LNCaP clone FGC (cell line): ENCODE data around the gene FYN.

Experiments
- DNase-seq: peaks from one replicate; pipeline ENCODE4 v3.0.0-alpha.2; 2011; ENCODE audit warnings: low read depth
- H3K4me3 ChIP-seq: 2 replicates; pipeline ENCODE4 v1.5.1; 2011; ENCODE audit warnings: mild to moderate bottlenecking, low read depth, low read length, control low read depth
- TF ChIP-seq, protein P1 (sequence below): IDR thresholded peaks from 2 replicates; pipeline ENCODE4 v1.5.1; 2012; ENCODE audit warnings: mild to moderate bottlenecking; ENCODE audit not compliant: control insufficient read depth, insufficient read depth; ENCODE audit errors: extremely low read depth

Gene FYN

DNA sequence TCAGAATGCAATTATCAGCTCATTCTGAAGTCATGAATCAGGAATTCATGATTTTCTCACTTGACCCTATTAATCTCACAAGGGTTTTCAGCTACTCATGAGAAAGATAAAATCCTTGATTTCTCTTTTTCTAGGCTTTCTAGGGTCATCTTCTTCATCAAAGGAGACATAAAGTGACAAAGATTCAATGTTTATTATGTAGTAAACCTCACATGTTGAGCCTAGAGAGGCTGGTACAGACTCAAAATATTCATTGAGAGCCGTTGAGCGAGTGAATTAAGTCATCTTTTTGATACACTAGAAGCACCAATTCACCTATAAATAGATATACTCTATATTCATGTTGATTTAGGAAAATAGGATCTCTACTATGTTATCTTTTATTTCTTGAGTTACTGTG lies 162.8 kb downstream of the FYN start:
- no peak for DNase-seq
- TF ChIP-seq, protein P1, sequence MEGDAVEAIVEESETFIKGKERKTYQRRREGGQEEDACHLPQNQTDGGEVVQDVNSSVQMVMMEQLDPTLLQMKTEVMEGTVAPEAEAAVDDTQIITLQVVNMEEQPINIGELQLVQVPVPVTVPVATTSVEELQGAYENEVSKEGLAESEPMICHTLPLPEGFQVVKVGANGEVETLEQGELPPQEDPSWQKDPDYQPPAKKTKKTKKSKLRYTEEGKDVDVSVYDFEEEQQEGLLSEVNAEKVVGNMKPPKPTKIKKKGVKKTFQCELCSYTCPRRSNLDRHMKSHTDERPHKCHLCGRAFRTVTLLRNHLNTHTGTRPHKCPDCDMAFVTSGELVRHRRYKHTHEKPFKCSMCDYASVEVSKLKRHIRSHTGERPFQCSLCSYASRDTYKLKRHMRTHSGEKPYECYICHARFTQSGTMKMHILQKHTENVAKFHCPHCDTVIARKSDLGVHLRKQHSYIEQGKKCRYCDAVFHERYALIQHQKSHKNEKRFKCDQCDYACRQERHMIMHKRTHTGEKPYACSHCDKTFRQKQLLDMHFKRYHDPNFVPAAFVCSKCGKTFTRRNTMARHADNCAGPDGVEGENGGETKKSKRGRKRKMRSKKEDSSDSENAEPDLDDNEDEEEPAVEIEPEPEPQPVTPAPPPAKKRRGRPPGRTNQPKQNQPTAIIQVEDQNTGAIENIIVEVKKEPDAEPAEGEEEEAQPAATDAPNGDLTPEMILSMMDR = no peak
- no peak overlapping the region for H3K4me3 ChIP-seq

GRCh38 chr6:111709615-111710398 lies 163.4 kb downstream of the FYN start:
- DNase-seq = peak; percentile 45
- TF ChIP-seq, protein P1 = peak; percentile 66

DNA sequence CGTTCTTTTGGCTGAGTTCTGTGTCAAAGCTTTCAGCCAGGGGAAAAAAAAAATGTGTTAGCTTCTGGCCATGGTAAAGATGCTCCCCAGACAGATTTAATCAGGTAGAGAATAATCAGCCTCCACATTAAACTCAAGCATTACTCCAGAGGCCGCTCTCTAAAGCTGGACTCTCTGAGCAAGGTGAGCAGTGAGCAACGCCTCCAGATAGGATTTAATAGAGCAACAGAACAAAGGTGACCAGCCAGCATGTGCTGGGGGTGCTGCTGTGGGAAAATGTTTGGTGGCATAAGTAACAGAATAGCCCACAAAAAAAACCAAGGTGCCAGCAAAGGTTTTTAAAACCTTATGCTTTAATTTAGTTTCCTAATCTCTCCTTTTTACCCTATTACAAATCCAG lies 164.1 kb downstream of the FYN start:
- DNase-seq = no peak
- H3K4me3 ChIP-seq = no peak overlapping the region
- TF ChIP-seq, protein P1 = no peak

More at GRCh38 chr6:111709615-111710398, 163.4 kb downstream of the FYN start:
- H3K4me3 ChIP-seq = no peak overlapping the region

DNA sequence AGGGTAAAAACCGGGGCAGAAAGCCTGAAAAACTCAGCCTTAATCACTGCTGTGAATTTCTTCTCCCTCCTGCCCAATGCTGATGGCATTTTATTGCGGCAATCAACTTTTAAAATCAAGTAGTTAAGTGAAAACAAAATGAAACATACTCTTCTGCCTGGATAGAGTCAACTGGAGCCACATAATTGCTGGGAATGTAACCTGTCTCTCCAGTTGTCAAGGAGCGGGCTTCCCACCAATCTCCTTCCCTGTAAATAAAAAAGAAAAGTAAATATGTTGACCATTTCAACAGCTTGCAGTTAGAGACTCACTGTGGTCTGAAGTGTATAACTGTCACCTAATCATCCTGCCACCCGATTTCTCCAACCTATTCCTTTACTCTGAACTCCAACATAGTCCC lies 165.5 kb downstream of the FYN start:
- TF ChIP-seq, protein P1 = no peak
- peak; percentile 57 for DNase-seq
- H3K4me3 ChIP-seq = no peak overlapping the region

- DNase-seq = no peak
- no peak overlapping the region for H3K4me3 ChIP-seq
- TF ChIP-seq, protein P1 = no peak
Observed at GRCh38 chr6:111706841-111707391, 166.3 kb downstream of the FYN start.

DNA sequence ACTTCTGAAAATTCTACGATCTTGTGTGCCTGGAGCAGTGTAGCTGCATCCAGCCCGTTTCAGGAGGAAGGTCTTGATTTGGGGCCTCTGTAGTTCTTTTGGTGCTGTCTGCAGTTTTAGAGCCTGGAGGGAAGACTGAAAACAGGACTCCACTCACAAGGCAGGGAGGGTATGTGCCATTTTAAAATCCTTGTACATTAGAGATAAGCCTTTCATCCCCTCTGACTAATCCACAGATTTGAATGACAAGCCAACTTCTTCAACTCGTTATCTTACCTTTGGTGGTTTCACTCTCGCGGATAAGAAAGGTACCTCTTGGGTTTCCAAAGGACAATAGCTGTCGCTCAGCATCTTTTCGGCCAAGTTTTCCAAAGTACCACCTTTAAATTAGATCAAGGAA lies 169.5 kb downstream of the FYN start:
- DNase-seq = no peak
- no peak overlapping the region for H3K4me3 ChIP-seq
- TF ChIP-seq, protein P1 = no peak
